Astrocyte (in vitro differentiated cells and primary cell): Measurements from ENCODE around the gene ACTL6B. TPM values are rescaled to one million over a fixed set of nuclear protein-coding genes. Genes with fewer than 3 reads are reported as not detected.

Experiments used
- DNase-seq: peaks from one replicate; pipeline ENCODE4 v3.0.0-alpha.2; 2010; ENCODE audit warnings: low read depth
- FAIRE-seq: peaks from 2 replicates; lab custom pipeline; 2011; peaks lifted over from hg19 to GRCh38; lab: Jason Lieb, UNC
- H2AFZ ChIP-seq: 2 replicates; pipeline ENCODE4 v1.6.0; 2012; ENCODE audit warnings: low read depth, low read length, inconsistent platforms
- H3K27ac ChIP-seq: 2 replicates; pipeline ENCODE4 v1.5.1; 2011; ENCODE audit warnings: low read depth, low read length, inconsistent platforms
- H3K27me3 ChIP-seq: 2 replicates; pipeline ENCODE4 v1.6.0; 2011; ENCODE audit warnings: low read length, inconsistent platforms; ENCODE audit not compliant: insufficient read depth
- H3K36me3 ChIP-seq: 2 replicates; pipeline ENCODE4 v1.5.1; 2011; ENCODE audit warnings: low read length, inconsistent platforms; ENCODE audit not compliant: insufficient read depth
- H3K4me1 ChIP-seq: 2 replicates; pipeline ENCODE4 v1.5.1; 2011; ENCODE audit warnings: low read length, inconsistent platforms; ENCODE audit not compliant: insufficient read depth
- H3K4me2 ChIP-seq: 2 replicates; pipeline ENCODE4 v1.6.0; 2012; ENCODE audit warnings: low read length, inconsistent platforms
- H3K4me3 ChIP-seq: 2 replicates; pipeline ENCODE4 v1.5.1; 2011; ENCODE audit warnings: low read depth, mild to moderate bottlenecking, low read length, inconsistent platforms; ENCODE audit not compliant: insufficient read depth
- H3K79me2 ChIP-seq: 2 replicates; pipeline ENCODE4 v1.6.0; 2012; ENCODE audit warnings: mild to moderate bottlenecking, low read length, inconsistent platforms; ENCODE audit not compliant: insufficient read depth
- H3K9ac ChIP-seq: 2 replicates; pipeline ENCODE4 v1.6.0; 2012; ENCODE audit warnings: mild to moderate bottlenecking, low read length, inconsistent platforms
- H3K9me3 ChIP-seq: 2 replicates; pipeline ENCODE4 v1.5.1; 2012; ENCODE audit warnings: low read depth, mild to moderate bottlenecking, low read length, inconsistent platforms; ENCODE audit not compliant: insufficient read depth
- H4K20me1 ChIP-seq: 2 replicates; pipeline ENCODE4 v1.6.0; 2012; ENCODE audit warnings: low read length, inconsistent platforms; ENCODE audit not compliant: insufficient read depth
- H3K27ac Mint-ChIP-seq: one replicate; pipeline ENCODE4 v1.8.0; 2021; ENCODE audit warnings: mild to moderate bottlenecking, mixed read lengths; ENCODE audit not compliant: unreplicated experiment
- H3K27me3 Mint-ChIP-seq: one replicate; pipeline ENCODE4 v1.8.0; 2021; ENCODE audit warnings: low read depth, mixed read lengths; ENCODE audit not compliant: unreplicated experiment
- H3K36me3 Mint-ChIP-seq: one replicate; pipeline ENCODE4 v1.8.0; 2021; ENCODE audit warnings: low read depth, mixed read lengths; ENCODE audit not compliant: unreplicated experiment
- H3K4me1 Mint-ChIP-seq: one replicate; pipeline ENCODE4 v1.8.0; 2021; ENCODE audit warnings: low read depth, mixed read lengths; ENCODE audit not compliant: unreplicated experiment
- H3K4me3 Mint-ChIP-seq: one replicate; pipeline ENCODE4 v1.8.0; 2021; ENCODE audit warnings: mild to moderate bottlenecking, moderate library complexity, mixed read lengths; ENCODE audit not compliant: unreplicated experiment
- H3K9me3 Mint-ChIP-seq: one replicate; pipeline ENCODE4 v1.8.0; 2021; ENCODE audit warnings: mild to moderate bottlenecking, mixed read lengths; ENCODE audit not compliant: unreplicated experiment
- CTCF ChIP-seq: IDR thresholded peaks from 2 replicates; pipeline ENCODE4 v1.5.1; 2011; ENCODE audit warnings: low read depth, mild to moderate bottlenecking, inconsistent platforms, low read length, moderate library complexity; ENCODE audit not compliant: insufficient read depth
- EZH2 ChIP-seq: IDR thresholded peaks from 2 replicates; pipeline ENCODE4 v1.6.1; 2012; ENCODE audit warnings: mild to moderate bottlenecking, low read length, inconsistent platforms; ENCODE audit not compliant: insufficient read depth
- total RNA-seq: library from RNA; stranded (reverse); gene quantifications from 2 replicates; pipeline ENCODE4 v1.2.1, GENCODE V29; 2021

The ACTL6B gene
- total RNA-seq, 1 donor from 2014 or later = not detected

DNA sequence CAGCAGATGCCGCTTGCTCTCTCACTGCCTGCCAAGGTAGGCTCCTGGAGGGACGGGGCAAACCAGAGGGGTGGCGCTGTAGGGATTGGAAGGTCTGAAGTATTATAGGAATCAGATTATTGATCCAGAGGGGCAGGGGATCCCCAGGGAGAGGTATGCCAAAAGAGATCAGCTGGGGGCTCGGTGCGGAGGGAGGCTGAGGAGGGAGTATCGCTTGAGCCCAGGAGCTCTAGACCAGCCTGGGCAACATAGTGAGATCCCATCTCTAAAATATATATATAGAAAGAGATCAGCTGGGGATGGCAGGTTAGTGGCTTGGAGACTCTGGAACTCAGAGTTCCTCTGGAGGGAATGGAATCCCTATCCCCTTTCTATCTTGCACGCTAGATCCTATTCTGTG is 61.1 kb downstream of the ACTL6B start:
- peaks cover 3% of the 10 kb centered on the region for H3K4me1 ChIP-seq
- H3K9me3 Mint-ChIP-seq = no peaks in the 10 kb centered on the region
- H3K36me3 ChIP-seq = no peaks in the 10 kb centered on the region
- no peak overlapping the region for H3K27ac Mint-ChIP-seq
- no peak overlapping the region for H2AFZ ChIP-seq
- no peak for TF ChIP-seq EZH2
- TF ChIP-seq CTCF = no peak
- H3K9me3 ChIP-seq = no peaks in the 10 kb centered on the region
- peaks cover 4% of the 10 kb centered on the region for H3K4me1 Mint-ChIP-seq
- no peaks in the 10 kb centered on the region for H3K79me2 ChIP-seq
- DNase-seq (no peak), FAIRE-seq (no peak)
- H3K4me3 Mint-ChIP-seq = no peak overlapping the region
- H3K27ac ChIP-seq = no peak overlapping the region
- H3K27me3 ChIP-seq = no peaks in the 10 kb centered on the region
- H3K27me3 Mint-ChIP-seq = peaks cover 9% of the 10 kb centered on the region
- H4K20me1 ChIP-seq = no peaks in the 10 kb centered on the region
- H3K4me3 ChIP-seq = no peak overlapping the region
- H3K9ac ChIP-seq = no peak overlapping the region
- peaks cover 7% of the 10 kb centered on the region for H3K36me3 Mint-ChIP-seq
- no peak overlapping the region for H3K4me2 ChIP-seq

Other genes starting within 250 kb of the ACTL6B start
- 2.1 and 2.6 TPM in 2 replicates for gene ZCWPW1, start 227.7 kb downstream of the ACTL6B start, total RNA-seq
- 20.2 and 20.5 TPM in 2 replicates for gene MEPCE, start 226.6 kb downstream of the ACTL6B start, total RNA-seq
- 18.5 and 19.7 TPM in 2 replicates for gene PPP1R35, start 220.0 kb downstream of the ACTL6B start, total RNA-seq
- gene SPACDR, start 192.2 kb downstream of the ACTL6B start, total RNA-seq = 2.5 and 2.6 TPM in 2 replicates
- 52.9 and 53.4 TPM in 2 replicates for gene TSC22D4, start 177.2 kb downstream of the ACTL6B start, total RNA-seq
- gene NYAP1, start 172.5 kb downstream of the ACTL6B start, total RNA-seq = 2.5 and 2.6 TPM in 2 replicates
- gene AGFG2, start 117.2 kb downstream of the ACTL6B start, total RNA-seq = 6.2 and 7.1 TPM in 2 replicates
- 1.4 and 1.9 TPM in 2 replicates for gene SAP25, start 82.5 kb downstream of the ACTL6B start, total RNA-seq
- 52.7 and 62.5 TPM in 2 replicates for gene LRCH4, start 70.3 kb downstream of the ACTL6B start, total RNA-seq
- 0.17 and 0.52 TPM in 2 replicates for gene FBXO24, start 70.1 kb downstream of the ACTL6B start, total RNA-seq
- gene PCOLCE, start 54.1 kb downstream of the ACTL6B start, total RNA-seq = 10.8 and 15.5 TPM in 2 replicates
- 18.8 and 20.2 TPM in 2 replicates for gene MOSPD3, start 43.9 kb downstream of the ACTL6B start, total RNA-seq
- 0.26 and 0.50 TPM in 2 replicates for gene TFR2, start 14.9 kb downstream of the ACTL6B start, total RNA-seq
- gene GNB2, start 17.3 kb upstream of the ACTL6B start, total RNA-seq = 270 and 274 TPM in 2 replicates
- gene GIGYF1, start 37.8 kb upstream of the ACTL6B start, total RNA-seq = 21.3 and 23.2 TPM in 2 replicates
- gene POP7, start 49.7 kb upstream of the ACTL6B start, total RNA-seq = 39.1 and 40.6 TPM in 2 replicates
- not detected in 2 replicates for gene EPO, start 64.0 kb upstream of the ACTL6B start, total RNA-seq
- gene ZAN, start 77.1 kb upstream of the ACTL6B start, total RNA-seq = not detected in 2 replicates
- gene EPHB4, start 171.1 kb upstream of the ACTL6B start, total RNA-seq = 62.4 and 73.6 TPM in 2 replicates
- 26.7 and 30.5 TPM in 2 replicates for gene SLC12A9, start 196.3 kb upstream of the ACTL6B start, total RNA-seq
- gene TRIP6, start 210.9 kb upstream of the ACTL6B start, total RNA-seq = 86.9 and 99.9 TPM in 2 replicates
- gene SRRT, start 218.7 kb upstream of the ACTL6B start, total RNA-seq = 112 and 118 TPM in 2 replicates
- gene UFSP1, start 233.3 kb upstream of the ACTL6B start, total RNA-seq = 2.7 and 3.3 TPM in 2 replicates
- gene ACHE, start 239.4 kb upstream of the ACTL6B start, total RNA-seq = 12.1 and 18.9 TPM in 2 replicates